ENCODE measurements around the gene ZFP30. TPM values are rescaled to one million over a fixed set of nuclear protein-coding genes. Genes with fewer than 3 reads are reported as not detected.

ZFP30 gene
- total RNA-seq, 1 donor from 2014 or later: 134 TPM

DNA sequence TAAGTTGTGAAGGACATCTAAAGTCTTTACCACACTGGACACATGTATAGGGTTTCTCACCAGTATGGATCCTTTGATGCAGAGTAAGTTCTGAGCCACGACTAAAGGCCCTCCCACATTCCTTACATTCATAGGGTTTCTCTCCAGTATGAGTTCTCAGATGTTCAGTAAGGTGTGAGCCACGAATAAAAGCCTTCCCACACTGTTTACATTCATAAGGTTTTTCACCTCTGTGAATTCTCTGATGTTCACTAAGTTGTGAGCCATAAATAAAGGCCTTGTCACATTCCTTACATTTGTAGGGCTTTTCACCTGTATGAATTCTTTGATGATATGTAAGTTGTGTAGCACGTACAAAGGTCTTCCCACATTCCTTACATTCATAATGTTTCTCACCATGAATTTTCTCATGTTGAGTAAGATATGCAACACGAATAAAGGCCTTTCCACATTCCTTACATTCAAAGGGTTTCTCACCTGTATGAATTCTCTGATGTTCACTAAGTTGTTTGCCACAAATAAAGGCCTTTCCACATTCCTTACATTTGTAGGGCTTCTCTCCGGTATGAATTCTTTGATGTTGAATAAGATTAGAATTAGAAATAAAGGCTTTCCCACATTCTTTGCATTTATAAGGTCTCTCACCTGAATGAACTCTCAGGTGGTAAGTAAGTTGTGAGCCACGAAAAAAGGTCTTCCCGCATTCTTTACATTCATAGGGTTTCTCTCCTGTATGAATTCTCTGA is 90.5 kb downstream of the ZFP30 start:
- no peak for FAIRE-seq

More for the DNA sequence above, 90.5 kb downstream of the ZFP30 start:
- no peak for DNase-seq (ENCODE audit: low spot score in 2 of 2)

Small RNAs within 50 kb of the gene (small RNA-seq; reads per million reads assigned to genes)
- not detected for gene SELENOKP1

Other genes with a start within 250 kb of the ZFP30 start
- 37.9 TPM for gene ZNF569, start 188.0 kb downstream of the ZFP30 start, total RNA-seq
- gene ZNF570, start 186.1 kb downstream of the ZFP30 start, total RNA-seq: 42.8 TPM
- gene ZNF793, start 148.5 kb downstream of the ZFP30 start, total RNA-seq: 48.9 TPM
- gene ZNF571, start 60.7 kb downstream of the ZFP30 start, total RNA-seq: 11.8 TPM
- 21.6 TPM for gene ZNF540, start 60.6 kb downstream of the ZFP30 start, total RNA-seq
- gene ZNF607, start 64.3 kb upstream of the ZFP30 start, total RNA-seq: 23.6 TPM
- 51.8 TPM for gene ZNF573, start 124.1 kb upstream of the ZFP30 start, total RNA-seq